GM12892 (cell line): ENCODE data around the gene SPATA6L.

Source experiments
- POLR2A ChIP-seq: IDR thresholded peaks from 2 replicates; pipeline ENCODE4 v1.6.1; 2011; ENCODE audit warnings: low read depth, low read length, control low read depth
- TAF1 ChIP-seq: IDR thresholded peaks from 2 replicates; pipeline ENCODE4 v1.6.1; 2011; ENCODE audit warnings: low read depth, mild to moderate bottlenecking, control low read depth, low read length, borderline replicate concordance

- TF ChIP-seq TAF1 (no peak), POLR2A (no peak)
These were observed 40.8 kb upstream of the SPATA6L start for GRCh38 chr9:4706971-4707622.
